GM18519 (cell line): ENCODE results near the gene CDHR3.

Experiments
- ATAC-seq: cut with Tn5 transposase; IDR thresholded peaks from one replicate; pipeline ENCODE4 v1.9.1; 2021; ENCODE audit warnings: mild to moderate bottlenecking, moderate library complexity; ENCODE audit not compliant: unreplicated experiment, low FRiP score

CDHR3 gene

DNA sequence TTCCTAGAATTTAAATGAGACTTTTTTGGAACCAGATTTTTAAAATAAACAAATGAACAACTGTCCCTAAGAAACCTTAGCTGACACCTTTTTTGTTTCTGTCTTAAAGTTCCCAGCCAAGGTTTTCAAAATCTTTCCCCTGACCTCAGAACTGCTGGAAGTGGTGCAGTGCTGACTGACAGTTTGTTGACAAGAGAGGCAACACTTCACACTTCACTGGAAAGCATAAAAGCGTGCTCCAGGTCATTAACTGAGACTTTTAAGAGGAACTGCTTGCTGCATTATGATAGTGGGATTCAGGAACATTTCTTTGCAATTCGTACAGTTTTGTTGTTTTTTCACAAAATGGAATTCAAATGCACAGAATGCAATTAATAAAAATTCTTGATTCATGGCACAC, 112.9 kb downstream of the CDHR3 start:
- no peak for ATAC-seq

DNA sequence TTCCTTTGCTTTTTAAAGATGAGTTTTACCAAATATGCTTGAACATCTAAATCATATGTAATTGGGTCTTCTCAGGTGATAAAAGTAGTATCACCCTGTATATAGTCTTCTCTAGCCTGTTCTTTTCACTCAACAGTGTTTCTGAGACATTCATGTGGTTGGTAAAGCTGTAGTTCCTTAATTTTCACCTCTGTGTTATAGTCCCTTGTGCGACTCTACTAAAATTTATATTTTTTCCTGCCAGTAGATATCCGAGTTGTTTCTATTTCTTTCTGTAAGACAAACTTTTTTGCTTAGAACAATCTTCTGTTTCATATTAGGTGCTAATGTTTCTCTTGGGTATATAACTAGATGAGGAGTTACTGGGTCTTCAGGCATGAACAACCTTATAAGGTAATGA, 113.5 kb downstream of the CDHR3 start:
- ATAC-seq = no peak

DNA sequence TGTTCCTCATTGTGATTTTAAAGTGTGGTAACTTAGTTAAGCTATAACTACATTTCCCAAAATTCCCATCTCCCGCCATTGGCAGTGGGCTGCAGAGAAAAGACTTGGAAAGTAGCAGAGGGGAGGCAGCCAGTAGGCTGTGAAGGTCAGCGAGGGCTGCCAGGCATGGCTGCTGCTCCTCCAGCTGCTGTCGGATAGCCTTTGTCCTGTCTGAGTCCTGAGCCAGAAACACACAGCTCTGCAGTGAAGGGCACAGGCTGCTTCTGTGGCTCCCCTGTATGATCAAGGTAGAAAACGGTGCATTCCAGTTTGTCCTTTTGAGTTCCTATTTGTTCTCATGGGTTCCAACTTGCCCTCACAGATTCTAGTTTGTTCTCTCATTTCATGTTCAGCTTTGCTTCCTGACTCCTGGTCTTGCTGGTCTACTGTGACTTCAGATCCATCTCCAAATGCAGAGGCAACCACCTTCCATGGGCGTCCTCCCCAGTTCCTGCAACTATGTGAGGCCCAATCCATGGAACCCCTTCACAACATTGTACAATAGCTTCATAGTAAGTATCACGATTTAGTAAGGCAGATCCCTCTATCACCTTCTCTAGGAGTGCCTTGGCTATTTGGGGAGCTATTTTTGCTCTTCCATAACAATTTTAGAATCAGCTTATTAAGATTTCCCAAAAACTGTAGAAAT, 117.4 kb downstream of the CDHR3 start:
- ATAC-seq = no peak

DNA sequence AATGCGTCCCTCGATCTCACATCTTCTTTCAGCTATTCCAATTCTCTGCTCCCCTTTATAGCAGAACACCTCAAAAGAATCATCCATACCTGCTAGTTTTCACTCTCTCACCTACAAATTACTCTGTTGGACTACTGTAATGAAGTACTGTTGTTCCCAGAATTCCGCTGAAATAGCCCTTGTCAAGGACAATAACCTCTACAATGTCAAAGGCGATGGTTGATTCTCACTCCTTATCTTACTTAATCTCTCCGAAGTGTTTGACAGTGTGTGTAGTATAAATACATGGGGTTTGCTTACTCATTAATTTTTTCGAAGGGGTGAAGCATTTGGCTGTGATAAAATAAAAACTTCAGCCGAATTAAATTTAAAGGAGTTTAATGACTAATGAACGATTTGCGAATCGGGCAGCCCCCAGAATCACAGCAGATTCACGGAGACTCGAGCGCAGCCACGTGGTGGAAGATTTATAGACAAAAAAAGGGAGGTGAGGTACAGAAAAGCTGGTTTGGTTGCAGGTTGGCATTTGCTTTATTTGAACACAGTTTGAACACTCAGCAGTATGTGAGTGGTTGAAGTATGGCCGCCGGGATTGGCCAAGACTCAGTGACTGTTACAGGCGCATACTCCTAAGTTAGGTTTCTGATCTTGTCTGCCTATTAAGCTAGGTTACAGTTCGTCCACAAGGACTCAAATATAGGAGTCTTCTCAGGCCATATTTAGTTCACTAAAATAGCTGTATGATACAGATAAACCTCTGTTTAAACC, 119.2 kb downstream of the CDHR3 start:
- no peak for ATAC-seq
